Naive thymus-derived CD4-positive, alpha-beta T cell (primary cell): Measurements from ENCODE around the gene KAT7. TPM values are rescaled to one million over a fixed set of nuclear protein-coding genes. Genes with fewer than 3 reads are reported as not detected.
A peak's percentile ranks its signal among the peaks of the same experiment; 100 is the strongest.

Source experiments
- ATAC-seq: fragments of 150-1000 bp; cut with Tn5 transposase; 2 replicates; pipeline ENCODE4 v1.10.0; 2021; ENCODE audit warnings: mild to moderate bottlenecking, moderate library complexity
- CTCF ChIA-PET: fragments of 350-600 bp; sonication (Branson Sonifier 250); formaldehyde crosslinking; loops from one replicate; lab custom pipeline; 2021; ENCODE audit warnings: antibody characterized with exemption; lab: Charles Lee
- POLR2A ChIA-PET: fragments of 350-600 bp; sonication (Branson Sonifier 250); formaldehyde crosslinking; loops from one replicate; lab custom pipeline; 2021; ENCODE audit warnings: antibody characterized with exemption, inconsistent platforms; lab: Charles Lee
- DNase-seq, 9 donors: peaks; one replicate each; pipeline versions ENCODE4 v3.0.0 to v3.0.0-alpha.2; 2020 to 2022; ENCODE audit warnings: mixed read lengths in 1 of 9
- H3K27ac ChIP-seq: one replicate; pipeline ENCODE4 v1.7.0; 2013; ENCODE audit warnings: mild to moderate bottlenecking, low read depth, low read length, moderate library complexity
- H3K27me3 ChIP-seq, 2 donors: one replicate each; pipeline ENCODE4 v1.7.0; 2013; ENCODE audit warnings: low read length in 2 of 2, mild to moderate bottlenecking in 2 of 2, moderate library complexity in 2 of 2; ENCODE audit not compliant: control insufficient read depth in 2 of 2, insufficient read depth in 2 of 2
- H3K36me3 ChIP-seq, 3 experiments: 1 replicate in 2 of 3; 2 replicates in 1 of 3; pipeline ENCODE4 v1.7.0; 2013; ENCODE audit warnings: low read length in 3 of 3, mild to moderate bottlenecking in 3 of 3, moderate library complexity in 1 of 3; ENCODE audit not compliant: insufficient read depth in 3 of 3, control insufficient read depth in 2 of 3
- H3K4me1 ChIP-seq, 2 donors: one replicate each; pipeline ENCODE4 v1.7.0; 2013; ENCODE audit warnings: low read length in 2 of 2, mild to moderate bottlenecking in 2 of 2, moderate library complexity in 1 of 2; ENCODE audit not compliant: control insufficient read depth in 2 of 2, insufficient read depth in 2 of 2
- H3K4me3 ChIP-seq: 2 replicates; pipeline ENCODE4 v1.7.0; 2013; ENCODE audit warnings: mild to moderate bottlenecking, low read length
- H3K9me3 ChIP-seq, 3 experiments: 1 replicate in 2 of 3; 2 replicates in 1 of 3; pipeline ENCODE4 v1.7.0; 2013; ENCODE audit warnings: low read length in 3 of 3; ENCODE audit not compliant: control insufficient read depth in 2 of 3
- H3K27ac Mint-ChIP-seq, 9 donors: one replicate each; pipeline ENCODE4 v1.8.0; 2020 to 2022; ENCODE audit warnings: mixed read lengths in 9 of 9, mild to moderate bottlenecking in 8 of 9, moderate library complexity in 5 of 9, inconsistent platforms in 2 of 9
- H3K27me3 Mint-ChIP-seq, 5 donors: one replicate each; pipeline ENCODE4 v1.8.0; 2021 to 2022; ENCODE audit warnings: mixed read lengths in 5 of 5, mild to moderate bottlenecking in 1 of 5
- H3K36me3 Mint-ChIP-seq, 5 donors: one replicate each; pipeline ENCODE4 v1.8.0; 2020 to 2022; ENCODE audit warnings: mixed read lengths in 5 of 5, mild to moderate bottlenecking in 3 of 5, inconsistent platforms in 1 of 5
- H3K4me1 Mint-ChIP-seq, 7 donors: one replicate each; pipeline ENCODE4 v1.8.0; 2020 to 2022; ENCODE audit warnings: mixed read lengths in 7 of 7, mild to moderate bottlenecking in 3 of 7, inconsistent platforms in 1 of 7
- H3K4me3 Mint-ChIP-seq, 10 donors: one replicate each; pipeline ENCODE4 v1.8.0; 2020 to 2022; ENCODE audit warnings: mild to moderate bottlenecking in 10 of 10, mixed read lengths in 10 of 10, moderate library complexity in 6 of 10, inconsistent platforms in 2 of 10
- H3K9me3 Mint-ChIP-seq, 11 donors: one replicate each; pipeline ENCODE4 v1.8.0; 2020 to 2022; ENCODE audit warnings: mixed read lengths in 11 of 11, mild to moderate bottlenecking in 4 of 11, inconsistent platforms in 1 of 11, moderate library complexity in 1 of 11
- intact Hi-C, 2 donors: fragments of 100-400 bp; cut with micrococcal nuclease; formaldehyde crosslinking; loops; one replicate each; pipeline ENCODE4 v1.15.1; 2023
- polyA plus RNA-seq, 2 donors: library from polyadenylated mRNA; unstranded; fragments of 300-500 nt; fragmentation: Illumina TruSeq; gene quantifications; one replicate each; pipeline ENCODE4 v1.2.3, GENCODE V29; 2021
- total RNA-seq, 6 experiments: library from RNA in 5 of 6; stranded (reverse) in 5 of 6; gene quantifications; 1 replicate in 5 of 6; 2 replicates in 1 of 6; pipeline ENCODE4 v1.2.3 and lab custom pipeline; 2021 to 2026

KAT7 gene
- total and polyA plus RNA-seq, 7 experiments from 2014 or later = 39.2 to 195 (median 125) TPM

GRCh38 chr17:49762151-49762941, 26.1 kb upstream of the KAT7 start:
- DNase-seq (peak in 1 of 9 donors; percentile 19), ATAC-seq (no peak)
- H3K36me3 Mint-ChIP-seq = peaks cover 0 to 13% (median 4%) of the 10 kb centered on the region in 5 donors
- intact Hi-C loops = loop anchor here in 1 of 2 donors (2.0 kb wide), 1 partner anchor 16 kb away; no protein-coding TSS in a partner anchor
- Histone ChIP-seq H3K4me1 (peaks cover 42% of the 10 kb centered on the region in 2 donors), H3K36me3 (peaks cover 0 to 12% (median 0%) of the 10 kb centered on the region in 3 experiments), H3K4me3 (peak overlapping the region; percentile 82), H3K27me3 (no peaks in the 10 kb centered on the region), H3K27ac (peak overlapping the region; percentile 65), H3K9me3 (no peaks in the 10 kb centered on the region)
- H3K4me1 Mint-ChIP-seq = peaks cover 44 to 65% (median 61%) of the 10 kb centered on the region in 7 donors
- H3K4me3 Mint-ChIP-seq = peak overlapping the region; percentile 92 to 99 (median 96)
- POLR2A ChIA-PET = interaction anchor here (0.7 to 12.2 kb wide), 23 partner anchors 8 to 83 kb away, joined by 3 to 318 read pairs (median 5); partner anchors contain the start of genes KAT7 and SLC35B1
- H3K27ac Mint-ChIP-seq = peak overlapping the region; percentile 62 to 96 (median 92)
- peaks cover 0 to 27% (median 0%) of the 10 kb centered on the region in 5 donors for H3K27me3 Mint-ChIP-seq
- H3K9me3 Mint-ChIP-seq = peaks cover 0 to 7% (median 0%) of the 10 kb centered on the region in 11 donors
- CTCF ChIA-PET = interaction anchor here (0.7 to 2.3 kb wide), 11 partner anchors 10 to 206 kb away, joined by 3 to 16 read pairs (median 5); no protein-coding TSS in a partner anchor

- Histone ChIP-seq H3K4me1 (peaks cover 32 to 36% of the 10 kb centered on the region in 2 donors), H3K27ac (peak within 1 kb of the TSS; percentile 65), H3K4me3 (peak within 1 kb of the TSS; percentile 82), H3K9me3 (no peaks in the 10 kb centered on the region), H3K27me3 (no peaks in the 10 kb centered on the region), H3K36me3 (peaks cover 0 to 6% (median 0%) of the 10 kb centered on the region in 3 experiments)
- Mint-ChIP-seq H3K9me3 (peaks cover 0 to 7% (median 0%) of the 10 kb centered on the region in 11 donors), H3K4me3 (peak within 1 kb of the TSS; percentile 92 to 99 (median 96)), H3K36me3 (peaks cover 0 to 10% (median 4%) of the 10 kb centered on the region in 5 donors), H3K4me1 (peaks cover 35 to 52% (median 51%) of the 10 kb centered on the region in 7 donors), H3K27me3 (peaks cover 0 to 35% (median 0%) of the 10 kb centered on the region in 5 donors), H3K27ac (peak within 1 kb of the TSS; percentile 62 to 96 (median 93))
- ATAC-seq = peak; percentile 93
- ChIA-PET POLR2A (interaction anchor here (0.6 to 12.2 kb wide), 36 partner anchors 9 to 403 kb away, joined by 3 to 318 read pairs (median 5); partner anchors contain the start of genes KAT7, SLC35B1 and SPOP), CTCF (interaction anchor here (0.6 to 2.7 kb wide), 15 partner anchors 10 to 323 kb away, joined by 3 to 8 read pairs (median 5); partner anchors contain the start of gene SLC35B1)
- intact Hi-C loops = loop anchor here (1.0 to 2.0 kb wide), 8 partner anchors 15 to 87 kb away; partner anchors contain the start of genes KAT7 (in 2 of the 2) and SPOP (in 2 of the 2)
- DNase-seq = peak; percentile 72 to 99 (median 98)
Observed at GRCh38 chr17:49763735-49764558, 24.5 kb upstream of the KAT7 start, which contains the start of gene FAM117A. Gene FAM117A (minus strand): TSS chr17:49764131. CDS start chr17:49764087, 44 bp downstream.

- no peaks in the 10 kb centered on the region for H3K27me3 ChIP-seq
- H3K4me3 Mint-ChIP-seq = peak overlapping the region; percentile 72 to 99 (median 89)
- peak overlapping the region; percentile 13 for H3K4me3 ChIP-seq
- H3K27me3 Mint-ChIP-seq = peaks cover 0 to 35% (median 0%) of the 10 kb centered on the region in 5 donors
- H3K4me1 Mint-ChIP-seq = peaks cover 31 to 45% (median 43%) of the 10 kb centered on the region in 7 donors
- H3K27ac ChIP-seq = peak overlapping the region; percentile 35
- ChIA-PET POLR2A (interaction anchor here (0.6 to 12.2 kb wide), 28 partner anchors 8 to 404 kb away, joined by 3 to 318 read pairs (median 5); partner anchors contain the start of genes KAT7, SLC35B1 and SPOP), CTCF (interaction anchor here (0.6 to 2.7 kb wide), 13 partner anchors 9 to 322 kb away, joined by 3 to 8 read pairs (median 4); partner anchors contain the start of gene SLC35B1)
- H3K9me3 Mint-ChIP-seq = peaks cover 0 to 7% (median 0%) of the 10 kb centered on the region in 11 donors
- no peaks in the 10 kb centered on the region for H3K9me3 ChIP-seq
- peak overlapping the region; percentile 47 to 94 (median 87) for H3K27ac Mint-ChIP-seq
- intact Hi-C loops = loop anchor here (1.0 kb wide), 7 partner anchors 16 to 87 kb away; partner anchors contain the start of genes KAT7 (in 2 of the 2) and SPOP (in 2 of the 2)
- peaks cover 0 to 7% (median 3%) of the 10 kb centered on the region in 5 donors for H3K36me3 Mint-ChIP-seq
- ATAC-seq (no peak), DNase-seq (no peak)
- peaks cover 0 to 6% (median 0%) of the 10 kb centered on the region in 3 experiments for H3K36me3 ChIP-seq
- H3K4me1 ChIP-seq = peaks cover 25 to 31% of the 10 kb centered on the region in 2 donors
Observed at GRCh38 chr17:49764559-49765180, 23.8 kb upstream of the KAT7 start.

GRCh38 chr17:49766918-49767530, 21.5 kb upstream of the KAT7 start:
- H3K4me3 Mint-ChIP-seq = no peak overlapping the region
- CTCF ChIA-PET = interaction anchor here (1.0 kb wide), 1 partner anchor 64 kb away, joined by 3 read pairs; no protein-coding TSS in a partner anchor

GRCh38 chr17:49775546-49776260, 12.8 kb upstream of the KAT7 start:
- Mint-ChIP-seq H3K27ac (peak overlapping the region in 2 of 9 donors; percentile 18 to 45), H3K36me3 (no peaks in the 10 kb centered on the region), H3K4me1 (peaks cover 0 to 11% (median 5%) of the 10 kb centered on the region in 7 donors), H3K4me3 (no peak overlapping the region), H3K27me3 (peaks cover 0 to 3% (median 0%) of the 10 kb centered on the region in 5 donors), H3K9me3 (no peaks in the 10 kb centered on the region)
- H3K36me3 ChIP-seq = no peaks in the 10 kb centered on the region
- ChIA-PET POLR2A (interaction anchor here (1.5 kb wide), 1 partner anchor 14 kb away, joined by 3 read pairs; no protein-coding TSS in a partner anchor), CTCF (interaction anchor here (0.6 to 1.5 kb wide), 3 partner anchors 11 to 199 kb away, joined by 3 to 4 read pairs (median 4); partner anchors contain the start of gene FAM117A)
- no peak for DNase-seq
- H3K4me1 ChIP-seq = no peaks in the 10 kb centered on the region
- H3K27me3 ChIP-seq = no peaks in the 10 kb centered on the region
- H3K4me3 ChIP-seq = no peak overlapping the region
- intact Hi-C loops = no loop called here
- no peaks in the 10 kb centered on the region for H3K9me3 ChIP-seq
- no peak overlapping the region for H3K27ac ChIP-seq
- no peak for ATAC-seq

More at GRCh38 chr17:49766918-49767530, 21.5 kb upstream of the KAT7 start:
- ATAC-seq (no peak), DNase-seq (no peak)
- intact Hi-C loops = no loop called here
- Histone ChIP-seq H3K4me3 (no peak overlapping the region), H3K27me3 (no peaks in the 10 kb centered on the region), H3K9me3 (no peaks in the 10 kb centered on the region), H3K4me1 (peaks cover 4 to 14% of the 10 kb centered on the region in 2 donors), H3K27ac (no peak overlapping the region), H3K36me3 (peaks cover 0 to 3% (median 0%) of the 10 kb centered on the region in 3 experiments)
- Mint-ChIP-seq H3K4me1 (peaks cover 9 to 23% (median 20%) of the 10 kb centered on the region in 7 donors), H3K27me3 (peaks cover 0 to 41% (median 0%) of the 10 kb centered on the region in 5 donors), H3K36me3 (peaks cover 0 to 4% (median 0%) of the 10 kb centered on the region in 5 donors), H3K9me3 (peaks cover 0 to 7% (median 0%) of the 10 kb centered on the region in 11 donors), H3K27ac (no peak overlapping the region)
- POLR2A ChIA-PET = interaction anchor here (0.6 to 1.8 kb wide), 8 partner anchors 10 to 59 kb away, joined by 3 to 11 read pairs (median 4); partner anchors contain the start of genes KAT7 and SLC35B1
